RWPE2 (cell line): ENCODE measurements around the gene GPATCH4.

ENCODE experiments used
- ATAC-seq: fragments of 200-7000 bp; cut with Tn5 transposase; 3 replicates; pipeline ENCODE4 v1.9.1; 2021; ENCODE audit warnings: low read depth
- DNase-seq: peaks from one replicate; pipeline ENCODE4 v3.0.0-alpha.2; 2020; ENCODE audit warnings: low spot score
- H3K27ac ChIP-seq: fragments of 450-650 bp; 2 replicates; pipeline ENCODE4 v1.5.1; 2017; ENCODE audit warnings: mild to moderate bottlenecking; ENCODE audit not compliant: poor library complexity, severe bottlenecking
- H3K27me3 ChIP-seq: fragments of 250-450 bp; sonication (Bioruptor Pico); 2 replicates; pipeline ENCODE4 v1.5.1; 2021; ENCODE audit warnings: mild to moderate bottlenecking, moderate library complexity; ENCODE audit not compliant: insufficient read depth, poor library complexity, severe bottlenecking
- H3K36me3 ChIP-seq: fragments of 250-450 bp; sonication (Bioruptor Pico); 2 replicates; pipeline ENCODE4 v1.5.1; 2020; ENCODE audit warnings: low read depth, mild to moderate bottlenecking, moderate library complexity
- H3K4me1 ChIP-seq: fragments of 250-450 bp; sonication (Bioruptor Pico); 2 replicates; pipeline ENCODE4 v1.5.1; 2021; ENCODE audit warnings: mild to moderate bottlenecking, moderate library complexity; ENCODE audit not compliant: insufficient read depth, poor library complexity, severe bottlenecking
- H3K4me3 ChIP-seq: fragments of 250-450 bp; sonication (Bioruptor Pico); 2 replicates; pipeline ENCODE4 v1.5.1; 2021; ENCODE audit warnings: mild to moderate bottlenecking, moderate library complexity; ENCODE audit not compliant: severe bottlenecking
- H3K9me3 ChIP-seq: fragments of 250-450 bp; sonication (Bioruptor Pico); 2 replicates; pipeline ENCODE4 v1.5.1; 2021; ENCODE audit warnings: mild to moderate bottlenecking, moderate library complexity; ENCODE audit not compliant: severe bottlenecking
- CTCF ChIP-seq: fragments of 450-650 bp; IDR thresholded peaks from one replicate; pipeline ENCODE4 v1.5.1; 2017; ENCODE audit warnings: mild to moderate bottlenecking, moderate library complexity; ENCODE audit not compliant: poor library complexity, severe bottlenecking

GPATCH4 gene

DNA sequence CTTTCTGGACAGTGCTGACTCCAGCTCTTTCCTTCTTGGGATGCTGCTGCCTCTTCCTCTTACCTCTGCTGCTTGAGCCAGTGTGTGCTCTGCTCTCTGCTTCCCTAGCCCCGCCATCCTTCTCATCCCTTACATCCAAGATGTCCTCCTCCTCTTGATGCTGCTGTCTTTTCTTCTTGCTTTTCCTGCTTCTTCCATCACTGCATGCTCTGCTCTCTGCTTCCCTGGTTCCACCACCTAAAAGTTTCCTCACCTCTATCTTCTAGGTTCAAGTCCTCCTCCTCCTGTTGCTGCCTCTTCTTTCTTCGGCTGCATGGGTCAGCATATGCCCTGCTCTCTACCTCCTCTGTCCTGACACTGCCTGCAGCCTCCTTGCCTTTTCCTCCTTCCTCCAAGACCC lies 6.3 kb downstream of the GPATCH4 start:
- no peaks in the 10 kb centered on the region for H3K9me3 ChIP-seq
- no peak overlapping the region for H3K4me3 ChIP-seq
- H3K4me1 ChIP-seq: peaks cover 5% of the 10 kb centered on the region
- no peak overlapping the region for H3K27ac ChIP-seq
- no peak for DNase-seq
- ATAC-seq: no peak
- H3K36me3 ChIP-seq: peaks cover 73% of the 10 kb centered on the region
- H3K27me3 ChIP-seq: no peaks in the 10 kb centered on the region
- no peak for TF ChIP-seq CTCF

GRCh38 chr1:156594190-156594589 lies 7.1 kb downstream of the GPATCH4 start:
- no peak for ATAC-seq
- Histone ChIP-seq H3K36me3 (peaks cover 66% of the 10 kb centered on the region), H3K9me3 (no peaks in the 10 kb centered on the region)

DNA sequence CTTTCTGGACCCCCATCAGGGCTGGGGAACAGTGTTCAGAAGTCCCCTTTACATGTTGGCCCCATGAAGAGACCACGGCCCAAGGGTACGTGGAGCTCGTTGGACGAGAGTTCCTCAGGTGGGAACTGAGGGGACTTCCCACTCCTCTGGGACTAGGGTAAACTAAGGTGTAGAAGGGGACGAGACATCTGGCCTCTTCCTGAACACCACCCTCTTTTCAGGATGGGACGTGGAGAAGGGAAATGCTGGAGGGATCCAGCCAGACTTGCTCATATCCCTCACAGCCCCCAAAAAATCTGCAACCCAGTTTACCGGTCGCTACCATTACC lies 7.7 kb downstream of the GPATCH4 start:
- H3K9me3 ChIP-seq: no peaks in the 10 kb centered on the region
- no peak for ATAC-seq
- no peak for TF ChIP-seq CTCF
- peaks cover 5% of the 10 kb centered on the region for H3K4me1 ChIP-seq
- DNase-seq: no peak
- peaks cover 60% of the 10 kb centered on the region for H3K36me3 ChIP-seq
- H3K27ac ChIP-seq: no peak overlapping the region
- H3K4me3 ChIP-seq: no peak overlapping the region
- H3K27me3 ChIP-seq: no peaks in the 10 kb centered on the region

More at GRCh38 chr1:156594190-156594589, 7.1 kb downstream of the GPATCH4 start:
- DNase-seq: no peak
- Histone ChIP-seq H3K4me1 (peaks cover 5% of the 10 kb centered on the region), H3K4me3 (no peak overlapping the region), H3K27me3 (no peaks in the 10 kb centered on the region), H3K27ac (no peak overlapping the region)
- TF ChIP-seq CTCF: no peak

DNA sequence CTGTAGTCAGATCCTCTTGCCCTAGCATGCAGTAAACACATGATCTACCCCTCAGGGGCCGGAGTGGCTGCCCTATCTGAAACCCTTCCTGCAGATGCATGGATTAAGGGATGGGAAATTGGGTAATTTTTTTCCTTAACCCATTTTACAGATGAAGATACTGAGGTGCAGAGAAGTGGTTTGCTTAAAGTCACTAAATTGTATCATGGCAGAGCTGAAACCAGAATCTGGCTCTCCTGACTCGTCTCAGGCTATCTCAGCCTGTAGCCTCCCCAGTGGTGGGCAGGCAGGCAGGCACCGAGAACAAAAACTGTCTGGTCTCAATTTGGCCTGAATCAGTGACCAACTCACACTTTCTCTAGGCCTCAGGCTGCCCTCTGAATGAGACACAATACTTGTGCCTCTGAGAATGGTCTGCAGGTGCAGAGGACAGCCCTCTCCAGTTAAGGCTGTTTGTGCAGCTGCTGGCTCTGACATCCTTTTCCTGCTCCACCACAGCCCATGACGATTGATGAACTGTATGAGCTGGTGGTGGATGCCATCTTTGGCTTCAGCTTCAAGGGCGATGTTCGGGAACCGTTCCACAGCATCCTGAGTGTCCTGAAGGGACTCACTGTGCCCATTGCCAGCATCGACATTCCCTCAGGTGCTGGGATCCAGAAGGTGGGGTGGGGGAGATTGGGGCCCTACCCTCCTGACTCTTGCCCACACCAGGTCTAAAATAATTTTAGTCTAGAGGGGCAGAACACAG lies 8.2 kb downstream of the GPATCH4 start:
- H3K4me1 ChIP-seq: peaks cover 5% of the 10 kb centered on the region
- H3K36me3 ChIP-seq: peaks cover 55% of the 10 kb centered on the region
- ATAC-seq: no peak
- no peak overlapping the region for H3K4me3 ChIP-seq
- no peak for TF ChIP-seq CTCF
- no peaks in the 10 kb centered on the region for H3K27me3 ChIP-seq
- H3K27ac ChIP-seq: no peak overlapping the region
- no peak for DNase-seq
- H3K9me3 ChIP-seq: no peaks in the 10 kb centered on the region

DNA sequence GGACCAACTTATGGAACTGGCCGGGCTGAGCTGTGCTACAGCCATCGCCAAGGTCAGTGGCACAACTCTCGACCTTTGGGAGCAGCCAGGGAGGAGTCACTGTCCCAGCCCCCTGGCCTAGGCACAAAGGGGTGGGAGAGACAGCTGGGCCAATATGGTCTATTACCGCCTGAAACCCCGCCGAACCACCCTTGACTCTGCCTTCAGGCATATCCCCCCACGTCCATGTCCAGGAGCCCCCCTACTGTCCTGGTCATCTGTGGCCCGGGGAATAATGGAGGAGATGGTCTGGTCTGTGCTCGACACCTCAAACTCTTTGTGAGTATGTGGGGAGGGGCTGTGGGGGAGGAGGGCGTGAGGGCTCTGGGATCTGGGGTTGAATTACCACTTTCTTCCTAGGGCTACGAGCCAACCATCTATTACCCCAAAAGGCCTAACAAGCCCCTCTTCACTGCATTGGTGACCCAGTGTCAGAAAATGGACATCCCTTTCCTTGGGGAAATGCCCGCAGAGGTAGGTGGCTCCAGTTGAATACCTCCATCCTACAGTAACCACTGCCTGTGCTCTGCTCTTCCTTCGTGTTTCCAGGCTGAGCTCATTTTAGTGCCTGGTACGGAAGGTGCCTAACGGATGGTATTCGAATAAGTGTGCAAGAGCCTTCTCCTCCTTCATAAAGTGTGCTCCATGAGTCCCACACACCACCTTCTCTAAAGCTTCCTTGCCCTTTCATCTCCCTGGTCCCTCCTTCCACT lies 8.9 kb downstream of the GPATCH4 start:
- Histone ChIP-seq H3K4me1 (peaks cover 5% of the 10 kb centered on the region), H3K9me3 (no peaks in the 10 kb centered on the region), H3K36me3 (peaks cover 48% of the 10 kb centered on the region), H3K4me3 (peak overlapping the region; percentile 72), H3K27ac (peak overlapping the region; percentile 37), H3K27me3 (no peaks in the 10 kb centered on the region)
- DNase-seq: no peak
- no peak for TF ChIP-seq CTCF
- ATAC-seq: no peak; the same call in 2 of the 3 replicates
